LNCAP (cell line): Measurements from ENCODE around the gene MYLK.

Source experiments
- CTCF ChIP-seq: fragments of 450-650 bp; IDR thresholded peaks from 2 replicates; pipeline ENCODE4 v1.5.1; 2017; ENCODE audit warnings: mild to moderate bottlenecking

The MYLK gene

DNA sequence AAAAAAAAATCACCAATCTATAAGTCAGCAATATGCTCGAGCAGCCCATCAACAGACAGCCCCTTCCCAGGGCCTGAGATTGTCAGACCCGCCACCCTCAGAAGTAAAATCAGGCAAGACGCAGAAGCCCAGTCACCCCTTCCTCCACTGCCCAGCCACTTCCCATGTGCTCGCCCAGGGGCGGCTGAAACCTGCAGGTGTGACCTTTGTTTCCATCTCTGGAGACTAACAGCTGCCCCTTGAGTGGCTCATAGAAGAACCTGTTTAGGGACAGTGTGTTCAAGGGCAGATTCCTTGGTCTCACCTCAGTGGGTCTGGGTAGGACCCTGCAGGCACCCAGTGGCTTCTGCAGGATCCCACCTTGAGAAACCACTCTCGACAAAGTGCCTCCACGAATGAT lies 105.6 kb downstream of the MYLK start:
- TF ChIP-seq CTCF = no peak

DNA sequence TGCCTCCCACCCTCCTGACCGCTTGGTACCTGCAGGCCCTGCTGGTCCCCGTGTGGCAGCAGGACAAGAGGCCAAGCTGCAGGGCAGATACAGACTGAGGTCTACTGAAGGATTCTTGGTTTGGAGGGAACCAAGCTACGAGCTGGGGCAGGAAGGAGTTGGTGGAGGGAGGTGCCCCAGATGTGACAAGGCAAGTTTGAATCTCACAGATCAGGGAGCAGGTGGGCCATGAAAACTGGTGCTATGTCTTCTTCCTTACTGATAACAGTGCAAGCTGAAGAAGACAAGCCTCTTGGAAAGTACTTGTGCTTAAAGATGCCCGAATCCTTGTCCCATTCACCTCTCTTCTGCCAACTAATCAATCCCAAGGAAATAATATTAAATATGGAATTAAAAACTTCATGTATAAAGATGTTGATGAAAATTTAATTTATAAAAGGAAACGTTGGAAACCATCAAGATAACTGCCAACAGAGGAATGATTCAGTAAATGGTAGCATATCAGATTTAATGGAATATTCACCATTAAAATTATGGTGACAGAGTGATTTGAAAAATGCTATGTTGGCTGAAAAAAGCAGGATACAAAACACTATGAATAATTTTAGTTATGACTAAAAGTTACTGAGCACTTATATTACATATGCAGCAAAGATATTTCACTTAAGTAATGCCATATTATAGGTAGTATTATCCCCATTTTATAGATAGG lies 107.9 kb downstream of the MYLK start:
- TF ChIP-seq CTCF = no peak

GRCh38 chr3:123774474-123774873 lies 109.7 kb downstream of the MYLK start:
- TF ChIP-seq CTCF = no peak

- no peak for TF ChIP-seq CTCF
These were observed 110.3 kb downstream of the MYLK start for GRCh38 chr3:123773681-123774431.

DNA sequence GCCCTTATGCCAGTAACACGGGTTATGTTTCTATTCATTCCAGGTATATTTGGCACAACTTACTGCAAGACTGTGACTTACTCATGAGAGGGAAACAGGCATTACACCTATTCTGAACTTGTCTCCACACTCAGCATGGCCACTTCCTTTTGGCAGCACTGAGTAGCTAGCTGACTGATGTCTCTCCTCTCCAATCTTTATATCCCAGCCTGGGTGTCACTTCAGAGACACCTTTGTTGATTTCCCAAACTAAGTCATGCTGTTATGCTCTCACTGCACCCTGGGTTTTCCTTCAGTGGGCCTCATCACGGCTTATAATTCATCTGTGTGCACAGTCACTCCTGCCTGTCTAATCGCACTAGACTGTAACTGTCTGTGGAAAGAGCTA lies 114.8 kb downstream of the MYLK start:
- no peak for TF ChIP-seq CTCF

- TF ChIP-seq CTCF = no peak
These were observed 115.4 kb downstream of the MYLK start for GRCh38 chr3:123768480-123769355.

GRCh38 chr3:123767564-123768292 lies 116.4 kb downstream of the MYLK start:
- no peak for TF ChIP-seq CTCF
